Fibroblast of lung (primary cell): ENCODE results near the gene LRMDA. TPM values are rescaled to one million over a fixed set of nuclear protein-coding genes. Genes with fewer than 3 reads are reported as not detected.

ENCODE experiments used
- DNase-seq, 2 donors: peaks; one replicate each; pipeline versions ENCODE4 v3.0.0 to v3.0.0-alpha.2; 2010; ENCODE audit warnings: low read depth in 2 of 2
- H2AFZ ChIP-seq: 2 replicates; pipeline ENCODE4 v1.5.1; 2012; ENCODE audit warnings: low read length, control low read depth, inconsistent platforms
- H3K27ac ChIP-seq: 2 replicates; pipeline ENCODE4 v1.5.1; 2011; ENCODE audit warnings: low read length, control low read depth; ENCODE audit not compliant: insufficient read depth
- H3K27me3 ChIP-seq: 2 replicates; pipeline ENCODE4 v1.5.1; 2011; ENCODE audit warnings: mild to moderate bottlenecking, low read length; ENCODE audit not compliant: control insufficient read depth, insufficient read depth
- H3K36me3 ChIP-seq: 2 replicates; pipeline ENCODE4 v1.5.1; 2011; ENCODE audit warnings: low read length; ENCODE audit not compliant: control insufficient read depth, insufficient read depth
- H3K4me1 ChIP-seq: 2 replicates; pipeline ENCODE4 v1.5.1; 2011; ENCODE audit warnings: low read length; ENCODE audit not compliant: control insufficient read depth, insufficient read depth; ENCODE audit errors: extremely low read depth
- H3K4me2 ChIP-seq: 2 replicates; pipeline ENCODE4 v1.5.1; 2011; ENCODE audit warnings: low read length, control low read depth; ENCODE audit not compliant: insufficient read depth; ENCODE audit errors: extremely low read depth
- H3K4me3 ChIP-seq, 4 experiments: fragments of 200-600 bp in 1 of 4; sonication (generic) in 1 of 4; replicated peaks in 1 of 4; 2 replicates each; pipeline ENCODE4 v1.5.1; 2011 to 2016; ENCODE audit warnings: low read length in 4 of 4, low read depth in 3 of 4, mild to moderate bottlenecking in 3 of 4, control low read depth in 2 of 4, inconsistent platforms in 1 of 4, mixed read lengths in 1 of 4; ENCODE audit not compliant: insufficient read depth in 1 of 4; ENCODE audit errors: control extremely low read depth in 1 of 4
- H3K79me2 ChIP-seq: 2 replicates; pipeline ENCODE4 v1.5.1; 2012; ENCODE audit warnings: mild to moderate bottlenecking, low read length, inconsistent platforms; ENCODE audit not compliant: control insufficient read depth, insufficient read depth
- H3K9ac ChIP-seq: 2 replicates; pipeline ENCODE4 v1.5.1; 2011; ENCODE audit warnings: mild to moderate bottlenecking, low read length, control low read depth; ENCODE audit not compliant: insufficient read depth
- H3K9me3 ChIP-seq: 2 replicates; pipeline ENCODE4 v1.5.1; 2012; ENCODE audit warnings: low read depth, low read length; ENCODE audit not compliant: control insufficient read depth, insufficient read depth
- H4K20me1 ChIP-seq: 2 replicates; pipeline ENCODE4 v1.5.1; 2011; ENCODE audit warnings: low read length; ENCODE audit not compliant: control insufficient read depth, insufficient read depth; ENCODE audit errors: extremely low read depth
- EZH2 ChIP-seq: IDR thresholded peaks from 2 replicates; pipeline ENCODE4 v1.5.1; 2012; ENCODE audit warnings: low read length, control low read depth, mild to moderate bottlenecking; ENCODE audit errors: missing control alignments
- polyA plus RNA-seq, 2 donors: library from polyadenylated mRNA; depleted of rRNA in 1 of 2; stranded (reverse) in 1 of 2; unstranded in 1 of 2; fragments of >200 nt; gene quantifications; 2 replicates each; pipeline ENCODE4 v1.2.1, GENCODE V29; 2011 to 2012; ENCODE audit warnings: missing spikeins in 1 of 2
- total RNA-seq: library from RNA; depleted of rRNA; stranded (reverse); fragments of >200 nt; gene quantifications from 2 replicates; pipeline ENCODE4 v1.2.1, GENCODE V29; 2014
- TF ChIP-seq, protein P1 (sequence below), 2 donors: IDR thresholded peaks in 1 of 2; conservative IDR thresholded peaks in 1 of 2; 1 replicate in 1 of 2; 2 replicates in 1 of 2; pipeline ENCODE4 v1.5.1; 2011 to 2012; ENCODE audit warnings: low read length in 2 of 2, control low read depth in 1 of 2, inconsistent platforms in 1 of 2, low read depth in 1 of 2, mild to moderate bottlenecking in 1 of 2

The LRMDA gene
- total and polyA plus RNA-seq, 2 donors (not counting 1 experiment from before 2014, with no cell fraction given) = 1.7 to 2.0 TPM

DNA sequence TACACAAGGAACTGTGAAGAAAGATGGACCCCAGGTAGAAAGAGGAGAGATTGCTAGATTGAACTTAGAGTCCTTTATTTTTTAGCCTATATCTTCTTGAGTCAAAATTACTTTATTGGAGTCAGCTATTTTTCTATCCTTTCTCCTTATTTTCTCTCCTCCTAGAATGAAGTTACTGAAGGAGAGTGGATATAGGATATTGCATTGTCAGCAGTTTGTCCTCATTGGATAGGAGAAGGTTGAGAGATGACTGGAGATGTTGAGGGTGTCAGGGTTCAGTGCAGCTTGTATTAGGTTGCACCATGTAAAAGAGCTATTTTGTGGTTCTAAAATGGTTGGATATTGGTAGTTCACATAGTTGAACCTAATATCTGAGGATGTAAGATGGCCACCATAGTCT is 5.5 kb downstream of the LRMDA start:
- no peaks in the 10 kb centered on the region for H4K20me1 ChIP-seq
- H3K27me3 ChIP-seq = no peaks in the 10 kb centered on the region
- H3K9ac ChIP-seq = no peak overlapping the region
- H2AFZ ChIP-seq = no peak overlapping the region
- H3K36me3 ChIP-seq = no peaks in the 10 kb centered on the region
- no peaks in the 10 kb centered on the region for H3K79me2 ChIP-seq
- no peaks in the 10 kb centered on the region for H3K4me1 ChIP-seq
- no peak for DNase-seq
- H3K9me3 ChIP-seq = no peaks in the 10 kb centered on the region
- H3K4me3 ChIP-seq = no peak overlapping the region
- H3K4me2 ChIP-seq = no peak overlapping the region
- no peak for TF ChIP-seq EZH2
- TF ChIP-seq, protein P1, sequence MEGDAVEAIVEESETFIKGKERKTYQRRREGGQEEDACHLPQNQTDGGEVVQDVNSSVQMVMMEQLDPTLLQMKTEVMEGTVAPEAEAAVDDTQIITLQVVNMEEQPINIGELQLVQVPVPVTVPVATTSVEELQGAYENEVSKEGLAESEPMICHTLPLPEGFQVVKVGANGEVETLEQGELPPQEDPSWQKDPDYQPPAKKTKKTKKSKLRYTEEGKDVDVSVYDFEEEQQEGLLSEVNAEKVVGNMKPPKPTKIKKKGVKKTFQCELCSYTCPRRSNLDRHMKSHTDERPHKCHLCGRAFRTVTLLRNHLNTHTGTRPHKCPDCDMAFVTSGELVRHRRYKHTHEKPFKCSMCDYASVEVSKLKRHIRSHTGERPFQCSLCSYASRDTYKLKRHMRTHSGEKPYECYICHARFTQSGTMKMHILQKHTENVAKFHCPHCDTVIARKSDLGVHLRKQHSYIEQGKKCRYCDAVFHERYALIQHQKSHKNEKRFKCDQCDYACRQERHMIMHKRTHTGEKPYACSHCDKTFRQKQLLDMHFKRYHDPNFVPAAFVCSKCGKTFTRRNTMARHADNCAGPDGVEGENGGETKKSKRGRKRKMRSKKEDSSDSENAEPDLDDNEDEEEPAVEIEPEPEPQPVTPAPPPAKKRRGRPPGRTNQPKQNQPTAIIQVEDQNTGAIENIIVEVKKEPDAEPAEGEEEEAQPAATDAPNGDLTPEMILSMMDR (conservative IDR thresholded peaks at IDR 0.05 in 1 of 2, IDR thresholded peaks at IDR 0.05 in 1 of 2; ENCODE audit: low read depth in 1 of 2, low read length in 2 of 2) = no peak
- H3K27ac ChIP-seq = no peak overlapping the region

DNA sequence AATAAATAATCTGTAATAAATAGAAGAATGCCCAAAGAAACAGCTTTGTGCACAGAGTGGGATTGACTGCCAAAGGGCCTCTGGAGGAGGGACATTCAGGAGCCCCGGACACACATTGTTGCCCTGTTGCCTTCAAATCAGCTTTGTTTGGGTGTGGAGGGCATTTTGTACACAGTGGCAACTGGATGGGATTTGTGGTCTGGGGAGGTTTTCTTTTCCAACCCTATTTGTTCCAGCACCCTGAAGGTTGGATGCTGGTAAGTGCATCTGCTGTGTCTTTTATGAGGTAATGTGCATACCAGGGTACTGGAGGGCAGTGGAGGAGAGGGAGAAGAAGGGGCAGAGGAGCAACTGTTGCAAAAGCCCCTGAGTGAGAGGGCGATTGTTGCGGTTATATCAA is 6.3 kb downstream of the LRMDA start:
- Histone ChIP-seq H3K4me2 (no peak overlapping the region), H3K9me3 (no peaks in the 10 kb centered on the region), H3K9ac (no peak overlapping the region), H2AFZ (no peak overlapping the region), H4K20me1 (no peaks in the 10 kb centered on the region), H3K4me1 (no peaks in the 10 kb centered on the region), H3K4me3 (no peak overlapping the region), H3K36me3 (no peaks in the 10 kb centered on the region), H3K79me2 (no peaks in the 10 kb centered on the region), H3K27ac (no peak overlapping the region), H3K27me3 (no peaks in the 10 kb centered on the region)
- no peak for TF ChIP-seq EZH2
- TF ChIP-seq, protein P1 (conservative IDR thresholded peaks at IDR 0.05 in 1 of 2, IDR thresholded peaks at IDR 0.05 in 1 of 2; ENCODE audit: low read depth in 1 of 2, low read length in 2 of 2) = no peak
- no peak for DNase-seq

DNA sequence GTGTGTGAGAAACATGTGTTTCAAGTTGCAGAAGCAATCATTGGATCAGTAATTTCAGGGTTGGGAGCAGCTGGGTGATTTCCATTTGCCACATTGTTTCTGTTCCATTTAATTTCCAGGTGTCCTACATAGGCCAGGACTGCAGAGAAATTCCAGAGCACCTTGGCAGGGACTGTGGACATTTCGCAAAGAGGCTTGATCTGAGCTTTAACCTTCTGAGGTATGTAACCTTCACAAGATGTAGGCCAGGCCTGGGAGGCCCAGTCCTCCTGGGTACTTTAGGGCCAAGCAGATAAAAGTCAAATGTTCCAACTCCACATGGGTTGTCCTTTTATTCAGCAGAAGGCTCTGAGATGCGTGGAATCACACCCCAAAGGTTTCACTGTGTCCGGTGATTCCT is 6.9 kb downstream of the LRMDA start:
- H3K4me3 ChIP-seq = no peak overlapping the region
- no peaks in the 10 kb centered on the region for H3K27me3 ChIP-seq
- no peak overlapping the region for H3K27ac ChIP-seq
- DNase-seq = no peak
- no peaks in the 10 kb centered on the region for H4K20me1 ChIP-seq
- H3K4me1 ChIP-seq = no peaks in the 10 kb centered on the region
- no peak overlapping the region for H3K4me2 ChIP-seq
- TF ChIP-seq, protein P1 (conservative IDR thresholded peaks at IDR 0.05 in 1 of 2, IDR thresholded peaks at IDR 0.05 in 1 of 2; ENCODE audit: low read depth in 1 of 2, low read length in 2 of 2) = no peak
- TF ChIP-seq EZH2 = no peak
- no peaks in the 10 kb centered on the region for H3K36me3 ChIP-seq
- H2AFZ ChIP-seq = no peak overlapping the region
- H3K9ac ChIP-seq = no peak overlapping the region
- no peaks in the 10 kb centered on the region for H3K79me2 ChIP-seq
- H3K9me3 ChIP-seq = no peaks in the 10 kb centered on the region
